ENCODE data around the gene HCFC1. TPM values are rescaled to one million over a fixed set of nuclear protein-coding genes. Genes with fewer than 3 reads are reported as not detected.

The HCFC1 gene
- polyA plus RNA-seq, 3 donors, result 31.7 to 37.5 (median 36.7) TPM

DNA sequence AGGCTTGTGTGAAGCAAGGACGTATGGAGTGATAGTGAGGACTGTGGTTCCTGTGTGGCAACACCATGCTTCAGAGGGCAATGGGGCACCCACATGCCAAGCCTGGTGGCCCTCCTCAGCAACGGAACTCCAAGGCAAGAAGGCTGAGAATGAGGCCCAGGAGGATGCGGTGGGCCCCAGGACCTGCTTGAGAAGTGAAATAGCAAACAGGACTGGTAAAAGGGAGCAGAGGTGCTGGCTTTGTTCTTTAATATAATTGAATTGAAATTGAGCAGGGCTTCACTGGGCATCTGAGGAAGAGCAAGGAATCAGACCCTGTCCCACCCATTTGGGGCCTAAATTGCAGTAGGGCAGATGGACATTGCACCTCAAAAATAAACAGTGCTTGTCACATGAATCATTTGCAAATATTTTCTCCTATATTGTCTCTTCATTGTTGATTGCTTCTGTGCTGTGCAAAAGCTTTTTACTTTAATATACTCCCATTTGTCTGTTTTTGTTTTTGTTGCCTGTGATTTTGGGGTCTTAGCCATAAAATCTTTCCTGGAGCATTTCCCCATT is 3.2 kb upstream of the HCFC1 start:
- DNase-seq (ENCODE audit: low read depth in 3 of 3, low spot score in 2 of 3), result no peak

DNA sequence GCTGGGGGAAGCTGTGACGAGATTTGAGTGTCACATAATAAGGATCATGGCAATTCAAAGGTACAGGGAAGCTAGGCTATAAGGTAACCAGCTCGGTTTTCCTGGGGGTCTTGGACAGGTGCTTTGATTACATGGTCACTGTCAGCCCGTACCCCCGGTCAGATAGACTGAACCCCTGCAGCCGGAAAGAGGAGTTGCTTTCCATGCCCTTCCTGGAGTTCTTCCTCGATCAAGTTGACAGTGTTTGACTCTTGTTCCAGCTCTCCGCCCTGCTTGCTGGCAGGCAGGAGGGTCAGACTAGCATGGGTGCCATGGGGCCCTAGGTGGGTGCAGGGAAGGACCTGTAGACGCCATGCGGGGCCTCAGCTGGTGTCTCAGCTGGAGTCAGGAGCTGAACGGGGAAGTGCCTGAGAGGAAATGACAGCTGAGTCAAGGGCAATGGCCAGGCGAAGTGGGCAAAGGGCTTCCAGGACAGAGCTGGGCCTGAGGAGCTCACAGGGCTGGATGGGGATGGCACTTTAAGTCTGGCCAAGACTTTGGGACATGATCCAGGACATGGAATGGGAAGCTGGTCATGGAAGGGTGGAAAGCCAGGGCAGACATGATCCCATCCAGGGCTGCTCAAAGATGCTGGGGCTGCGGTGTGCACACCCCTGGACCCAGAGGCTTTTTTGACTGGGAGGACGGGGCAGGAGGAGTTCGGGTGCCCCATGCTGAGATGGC is 2.5 kb upstream of the HCFC1 start:
- no peak for DNase-seq (ENCODE audit: low read depth in 3 of 3, low spot score in 2 of 3)

DNA sequence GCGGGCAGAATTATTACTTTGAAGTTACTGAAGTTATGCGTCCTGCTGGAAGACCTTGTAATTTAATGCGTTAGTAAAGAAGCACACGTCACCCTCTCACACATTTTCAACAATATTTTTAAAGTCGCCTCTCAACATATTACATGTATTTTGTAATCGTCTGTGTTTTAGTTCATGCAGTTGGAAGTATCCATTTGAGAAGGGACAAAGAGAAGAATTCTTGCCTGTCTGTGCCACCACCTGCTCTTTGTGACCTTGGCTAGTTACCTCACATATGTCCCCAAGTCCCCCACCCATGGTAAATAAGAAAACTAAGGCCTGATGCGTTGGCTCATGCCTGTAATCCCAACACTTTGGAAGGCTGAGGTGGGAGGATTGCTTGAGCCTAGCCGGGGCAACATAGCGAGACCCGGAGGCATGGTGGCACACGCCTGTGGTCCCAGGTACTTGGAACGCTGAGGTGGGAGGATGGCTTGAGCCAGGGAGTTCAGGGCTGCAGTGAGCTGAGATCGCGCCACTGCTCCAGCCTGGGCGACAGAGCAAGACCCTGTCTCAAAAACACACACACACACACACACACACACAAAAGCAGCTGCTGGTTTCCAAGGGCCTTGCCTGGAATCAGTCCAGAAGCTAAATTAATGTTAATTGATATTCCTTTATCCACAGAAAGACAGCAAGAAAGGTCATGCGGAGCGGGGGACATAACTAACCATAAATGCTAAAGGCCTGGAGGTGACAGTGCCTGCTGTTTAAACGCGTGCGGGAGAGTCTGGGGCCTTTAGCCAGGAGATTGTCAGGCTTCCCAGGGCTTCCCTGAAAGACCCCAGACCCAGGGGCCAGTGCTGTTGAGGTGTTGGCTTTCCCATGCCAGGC is 1.7 kb upstream of the HCFC1 start:
- DNase-seq (ENCODE audit: low read depth in 3 of 3, low spot score in 2 of 3), result no peak

DNA sequence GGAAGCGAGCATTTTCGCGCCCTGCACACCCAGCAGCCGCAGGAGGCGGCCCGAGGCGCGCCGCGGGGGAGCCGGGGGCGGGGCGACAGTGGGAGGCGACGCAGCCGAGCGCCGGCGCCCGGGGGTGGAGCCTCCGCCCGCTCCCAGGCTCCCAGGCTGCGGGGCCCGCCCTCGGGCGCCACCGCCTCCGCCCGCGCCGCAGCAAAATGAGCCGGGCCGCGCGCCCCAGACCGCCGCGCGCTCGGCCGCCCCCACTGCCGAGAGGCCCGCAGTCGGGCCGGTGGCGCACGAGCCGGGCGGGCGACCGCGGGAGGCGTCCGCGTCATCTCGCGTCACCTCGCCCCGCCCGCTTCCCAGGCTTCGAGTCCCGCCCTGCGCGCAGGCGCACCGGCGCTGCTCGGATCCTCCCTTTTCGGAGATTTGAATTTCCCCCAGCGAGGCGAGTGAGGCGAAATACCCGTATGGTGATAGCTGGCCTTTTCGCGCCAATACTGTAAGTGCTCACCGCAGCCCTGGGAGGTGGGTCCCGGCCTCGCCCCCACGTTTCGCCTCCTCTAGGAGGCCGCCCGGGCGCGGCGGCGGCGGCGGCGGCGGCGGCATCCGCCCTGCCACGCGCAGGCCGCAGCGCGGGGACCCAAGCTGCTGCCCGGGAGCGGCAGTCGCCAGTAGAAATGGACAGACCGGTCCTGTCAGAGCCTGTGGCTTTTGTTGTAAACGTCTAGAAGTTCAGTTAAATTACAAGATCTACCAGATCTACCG is 929 bp upstream of the HCFC1 start, which contains the start of gene TMEM187:
TMEM187 (plus strand) TSS at position 387 of the 759 bp plus-strand sequence. CDS start 9,309 bp downstream, outside the sequence.
- peak in 2 of 3 donors; percentile 66 to 72 for DNase-seq (ENCODE audit: low read depth in 3 of 3, low spot score in 2 of 3)

DNA sequence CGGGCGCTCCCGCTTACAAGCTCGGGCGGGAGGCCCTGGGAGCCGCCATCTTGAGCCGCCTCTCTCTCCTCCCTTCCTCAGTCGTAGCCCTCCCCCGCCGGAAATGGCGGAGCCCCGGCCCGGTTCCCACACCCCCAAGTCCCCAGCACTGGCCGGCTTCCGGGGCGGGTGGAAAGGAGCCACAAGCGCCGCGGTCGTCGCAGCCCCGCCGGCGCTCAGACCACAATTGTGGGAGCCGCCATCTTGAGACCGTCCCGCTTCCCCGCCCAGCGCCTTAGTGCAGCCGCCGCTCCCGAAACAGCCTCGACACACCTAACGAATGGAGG is 531 bp downstream of the HCFC1 start:
- DNase-seq (ENCODE audit: low read depth in 3 of 3, low spot score in 2 of 3), result no peak

DNA sequence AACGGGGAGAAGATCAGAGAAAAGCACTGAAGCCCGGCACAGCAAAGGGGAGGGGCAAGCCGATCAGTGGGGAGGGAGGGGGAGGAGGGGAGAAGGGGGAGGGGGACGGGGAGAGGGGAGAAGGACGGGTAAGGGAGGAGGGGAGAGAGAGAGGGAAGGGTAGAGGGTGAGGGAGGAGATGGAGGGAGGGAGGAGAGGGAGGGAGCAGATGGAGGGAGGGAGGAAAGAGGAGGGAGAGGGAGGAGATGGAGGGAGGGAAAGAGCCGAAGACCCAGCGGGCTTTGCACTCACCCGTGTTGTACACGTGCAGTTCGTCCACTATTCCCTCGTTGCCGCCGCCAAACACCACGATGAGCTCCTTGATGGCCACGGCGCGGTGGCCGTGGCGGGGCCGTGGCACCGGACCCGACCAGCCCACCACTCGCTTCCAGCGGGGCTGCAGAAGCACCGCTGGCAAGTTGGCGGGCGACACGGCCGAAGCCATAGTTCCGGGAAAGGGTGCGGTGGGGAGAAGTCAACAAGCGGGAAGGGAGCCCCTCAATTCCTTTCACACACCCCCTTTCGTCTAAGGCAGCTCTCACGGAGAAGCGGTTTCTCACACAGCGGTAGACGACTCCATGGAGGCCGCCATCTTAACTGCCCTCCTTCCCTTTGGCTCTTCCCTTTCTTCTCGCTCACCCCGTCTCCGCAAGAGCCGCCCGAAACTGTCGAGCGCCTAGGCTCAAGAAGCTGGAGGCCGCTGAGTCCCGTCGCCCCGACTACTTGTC is 1.1 kb downstream of the HCFC1 start:
- DNase-seq (ENCODE audit: low read depth in 3 of 3, low spot score in 2 of 3), result no peak

DNA sequence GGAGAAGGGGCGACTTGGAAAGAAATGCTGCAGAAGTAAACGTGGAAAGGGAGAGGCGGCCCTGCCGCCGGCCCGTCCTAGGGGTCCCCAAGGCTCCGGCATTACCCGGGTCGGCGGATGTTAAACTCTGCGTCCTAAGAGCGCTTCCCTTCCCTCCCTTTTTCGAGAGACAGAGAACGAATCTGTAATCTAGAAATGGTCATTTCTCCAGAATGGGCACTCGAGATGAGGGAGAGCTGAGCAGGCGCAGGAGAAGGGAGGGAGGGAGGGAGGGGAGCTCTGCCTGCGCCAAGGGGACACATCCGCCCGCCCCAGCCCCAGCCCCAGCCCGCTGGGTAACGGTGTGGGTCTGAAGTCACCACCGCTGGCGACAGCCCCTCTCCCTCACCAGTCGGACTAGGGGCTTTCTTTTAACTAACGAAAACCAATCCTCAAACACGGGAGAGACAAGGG is 1.7 kb downstream of the HCFC1 start:
- DNase-seq (ENCODE audit: low read depth in 3 of 3, low spot score in 2 of 3), result no peak

DNA sequence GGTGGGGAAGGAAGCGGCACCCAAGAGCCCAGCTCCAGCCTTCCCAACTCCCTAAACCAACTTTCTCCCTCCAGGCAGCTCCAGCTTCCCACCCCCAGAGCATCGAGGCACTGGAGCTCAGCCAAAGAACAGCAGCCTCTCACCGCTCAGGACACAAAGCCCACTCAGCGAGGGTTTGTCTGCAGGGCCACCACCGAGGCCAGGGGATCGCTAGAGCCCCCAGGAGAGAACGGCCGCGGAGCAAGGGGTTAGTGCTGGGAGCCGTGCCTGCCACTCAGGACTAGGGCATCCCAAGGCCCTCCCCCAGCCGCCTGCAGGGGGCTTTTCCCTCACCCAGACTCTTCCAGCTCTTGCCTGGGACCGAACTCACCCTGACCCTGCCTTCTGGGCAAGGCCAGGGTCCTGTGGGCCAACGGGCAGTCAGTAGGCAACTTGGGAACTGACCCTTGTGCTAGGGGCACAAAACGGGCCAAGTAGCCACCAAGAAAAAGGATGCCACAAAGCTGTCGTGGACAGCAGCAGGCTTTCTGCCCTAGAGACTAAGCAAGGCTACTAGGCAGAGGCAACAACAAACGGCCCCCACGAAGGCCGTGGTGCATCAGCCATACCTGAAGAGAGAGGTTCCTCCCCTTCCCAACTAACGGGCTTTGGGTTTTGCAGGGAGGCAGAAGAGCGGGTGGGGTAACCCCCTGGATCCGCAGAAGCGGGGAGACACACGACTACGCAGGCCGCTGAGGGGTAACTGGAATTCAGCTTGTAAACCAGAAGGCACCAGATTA is 2.3 kb downstream of the HCFC1 start:
- no peak for DNase-seq (ENCODE audit: low read depth in 3 of 3, low spot score in 2 of 3)

DNA sequence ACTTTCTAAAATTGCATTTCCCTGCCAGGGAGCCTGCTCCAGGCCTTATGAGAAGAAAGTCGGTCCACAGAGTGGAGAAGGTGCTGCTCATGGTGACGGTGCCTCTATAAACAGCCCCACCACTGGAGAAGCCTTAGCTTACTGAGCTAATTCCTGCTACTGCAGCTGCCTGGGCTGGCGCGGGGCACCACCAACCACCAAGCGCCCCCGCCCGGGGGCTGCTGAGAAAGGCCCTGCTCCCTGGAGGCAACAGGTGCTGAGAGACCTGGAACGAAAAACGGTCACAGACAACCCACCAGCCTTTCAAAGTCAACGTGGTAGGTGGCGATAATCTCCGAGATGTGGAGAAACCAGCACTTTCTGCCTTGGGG is 2.9 kb downstream of the HCFC1 start:
- DNase-seq (ENCODE audit: low read depth in 3 of 3, low spot score in 2 of 3), result no peak

DNA sequence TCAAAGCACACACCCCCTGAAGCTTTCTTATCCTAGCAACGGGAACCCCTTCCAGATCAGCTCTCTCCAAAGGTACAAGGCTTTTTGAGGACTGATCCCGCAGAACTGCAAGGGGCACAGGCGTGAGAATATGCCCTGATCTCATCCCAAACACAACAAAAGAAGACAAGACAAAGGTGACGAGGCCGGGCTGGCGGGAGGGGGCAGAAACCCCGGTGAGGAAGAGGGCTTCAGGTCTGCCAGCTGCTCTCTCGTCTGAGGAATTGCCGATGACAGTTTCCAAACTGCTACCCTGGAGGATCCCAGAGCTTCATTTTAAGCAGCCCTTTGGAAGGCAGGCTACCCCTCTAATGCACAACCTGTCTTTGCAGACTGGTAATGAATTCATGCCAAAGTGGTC is 3.4 kb downstream of the HCFC1 start:
- no peak for DNase-seq (ENCODE audit: low read depth in 3 of 3, low spot score in 2 of 3)

DNA sequence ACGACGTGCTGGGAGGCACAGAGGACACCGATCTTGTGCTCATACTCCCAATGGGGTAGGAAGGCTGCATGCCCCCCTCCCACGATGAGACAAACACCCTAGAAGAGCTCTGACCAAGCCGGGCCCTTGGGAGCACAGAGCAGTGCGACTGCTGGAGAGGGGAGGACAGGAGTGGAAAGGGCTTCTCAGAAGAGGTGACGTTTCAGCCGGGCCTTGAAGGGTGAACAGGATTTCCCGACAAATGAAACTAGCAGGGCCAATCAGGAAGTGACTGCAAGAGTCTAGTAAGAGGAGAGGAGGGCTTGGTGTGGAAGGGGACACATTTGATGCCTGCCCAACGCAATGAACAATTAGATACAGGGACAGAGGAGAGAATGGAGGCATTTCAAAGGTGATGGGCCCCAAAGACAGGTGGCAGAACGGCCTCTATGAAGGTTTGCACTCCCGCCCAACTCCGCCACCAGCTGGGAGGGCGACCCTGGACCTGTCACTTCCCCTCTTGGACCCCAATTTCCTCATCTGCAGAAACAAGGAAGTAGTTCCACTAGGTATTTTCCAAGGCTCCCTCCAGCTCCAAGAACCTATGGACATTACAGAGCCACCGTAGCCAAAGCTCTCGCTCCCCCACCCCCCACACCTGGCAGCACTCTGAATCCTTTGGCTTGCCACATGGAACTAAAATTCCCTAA is 3.9 kb downstream of the HCFC1 start:
- DNase-seq (ENCODE audit: low read depth in 3 of 3, low spot score in 2 of 3), result no peak

DNA sequence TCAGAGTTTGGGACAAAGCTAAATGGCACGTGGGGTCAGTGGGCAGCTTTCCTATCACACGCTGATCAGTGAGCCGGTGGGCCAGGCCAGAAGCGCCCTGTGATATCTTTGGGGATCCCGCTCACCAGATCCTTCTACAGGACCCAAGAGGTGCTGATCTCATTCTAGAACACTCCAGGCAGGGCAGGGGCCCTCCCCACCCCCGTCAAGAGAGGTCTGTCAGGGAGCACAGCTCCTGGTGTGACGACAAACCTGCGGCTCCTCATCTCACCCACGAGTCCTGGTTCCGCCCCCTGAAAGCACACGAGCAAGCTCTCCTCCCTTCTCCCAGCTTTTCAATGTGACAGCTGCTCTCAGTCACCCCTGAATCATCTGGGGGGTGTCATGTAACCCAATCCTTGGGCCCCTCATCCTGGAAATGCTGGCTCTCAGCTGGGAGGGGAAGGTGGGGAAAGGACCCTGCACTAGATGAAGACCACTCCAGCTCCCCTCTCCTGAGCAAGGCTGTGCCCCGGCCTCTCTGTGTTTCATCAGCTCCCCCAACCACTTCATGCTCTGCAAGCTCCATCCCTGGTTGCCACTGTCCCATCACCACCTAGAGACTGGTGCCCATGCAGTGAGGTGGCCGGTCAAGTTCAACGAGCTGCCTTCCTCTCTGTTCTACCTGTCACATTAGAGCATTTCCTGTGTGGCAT is 4.6 kb downstream of the HCFC1 start:
- DNase-seq (ENCODE audit: low read depth in 3 of 3, low spot score in 2 of 3), result no peak

DNA sequence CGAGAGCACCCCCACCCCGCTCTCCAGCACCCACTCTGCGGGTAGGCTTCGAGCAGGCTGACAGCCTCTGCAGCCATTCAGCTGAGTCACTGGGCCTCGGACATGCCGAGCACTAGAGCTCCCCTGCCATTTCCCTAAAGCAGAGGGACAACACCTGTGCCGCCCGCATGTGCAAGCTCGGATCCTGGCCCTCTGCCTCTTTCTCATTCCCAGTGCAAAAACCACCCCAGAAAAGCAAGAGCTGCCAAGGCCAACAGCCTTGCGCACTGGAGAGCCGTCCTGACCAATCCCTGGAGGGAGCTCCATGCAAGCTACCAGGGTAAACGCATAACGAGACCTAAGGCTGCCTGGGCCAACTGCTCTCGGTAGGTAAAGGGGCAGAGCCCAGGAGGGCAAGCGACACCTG is 5.3 kb downstream of the HCFC1 start:
- DNase-seq (ENCODE audit: low read depth in 3 of 3, low spot score in 2 of 3), result no peak

DNA sequence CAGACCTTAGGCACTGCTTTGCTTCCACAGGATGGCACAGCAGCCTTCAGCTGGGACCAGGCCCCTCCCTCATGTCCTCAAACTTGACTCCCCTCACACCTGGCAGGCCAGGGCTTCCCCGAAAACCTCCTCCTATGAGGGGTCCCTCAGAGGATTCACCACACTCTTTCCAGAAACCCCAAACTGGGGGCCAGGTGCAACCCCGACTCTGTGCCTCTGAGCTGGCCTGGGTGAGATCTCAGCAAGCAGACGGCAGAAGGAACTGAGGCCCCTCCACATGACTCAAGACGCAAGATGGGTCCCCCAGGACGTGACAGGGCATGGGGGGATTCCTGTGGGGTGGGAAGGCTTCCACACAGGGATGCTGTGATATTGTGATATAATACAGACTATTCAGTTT is 6.2 kb downstream of the HCFC1 start:
- no peak for DNase-seq (ENCODE audit: low read depth in 3 of 3, low spot score in 2 of 3)

DNA sequence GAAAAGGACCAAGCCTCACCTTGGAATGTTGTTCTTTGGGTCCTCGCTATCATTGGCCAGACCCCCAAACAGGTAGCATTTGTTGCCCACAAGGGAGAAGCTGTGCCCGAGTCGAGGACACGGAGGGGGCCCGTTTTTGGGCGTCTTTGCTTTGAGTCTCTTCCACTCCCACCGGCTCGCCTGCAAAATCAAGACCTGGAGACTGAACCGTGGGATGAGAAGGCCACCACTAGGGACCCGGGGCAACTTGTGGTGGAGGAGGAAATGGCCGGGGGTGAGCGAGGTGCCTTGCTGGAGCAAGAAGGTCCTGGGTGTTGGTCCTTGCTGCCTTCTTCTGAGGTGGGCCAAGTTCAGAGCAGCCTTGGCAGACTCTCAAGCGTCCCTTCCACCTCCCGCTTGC is 7.5 kb downstream of the HCFC1 start:
- no peak for DNase-seq (ENCODE audit: low read depth in 3 of 3, low spot score in 2 of 3)

DNA sequence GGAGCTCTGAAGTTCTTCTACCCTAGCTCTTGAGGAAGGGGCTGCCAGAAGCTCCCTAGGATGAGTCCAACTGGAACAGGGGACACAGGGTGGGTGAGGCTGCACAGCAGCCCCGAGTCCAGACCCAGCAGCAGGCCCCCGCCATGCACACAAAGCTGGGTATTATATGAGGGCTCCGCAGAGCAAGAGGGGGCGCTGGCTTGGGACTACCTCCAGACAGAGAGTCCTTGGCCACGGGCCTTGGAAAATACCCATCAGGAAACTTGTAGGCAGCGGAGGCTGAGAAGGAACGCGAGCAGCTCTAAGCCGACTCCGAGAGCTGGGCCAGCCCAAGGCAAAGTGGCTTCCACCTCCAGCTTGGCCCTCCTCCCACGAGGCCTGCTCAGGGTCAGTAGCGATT is 8.1 kb downstream of the HCFC1 start:
- DNase-seq (ENCODE audit: low read depth in 3 of 3, low spot score in 2 of 3), result no peak

DNA sequence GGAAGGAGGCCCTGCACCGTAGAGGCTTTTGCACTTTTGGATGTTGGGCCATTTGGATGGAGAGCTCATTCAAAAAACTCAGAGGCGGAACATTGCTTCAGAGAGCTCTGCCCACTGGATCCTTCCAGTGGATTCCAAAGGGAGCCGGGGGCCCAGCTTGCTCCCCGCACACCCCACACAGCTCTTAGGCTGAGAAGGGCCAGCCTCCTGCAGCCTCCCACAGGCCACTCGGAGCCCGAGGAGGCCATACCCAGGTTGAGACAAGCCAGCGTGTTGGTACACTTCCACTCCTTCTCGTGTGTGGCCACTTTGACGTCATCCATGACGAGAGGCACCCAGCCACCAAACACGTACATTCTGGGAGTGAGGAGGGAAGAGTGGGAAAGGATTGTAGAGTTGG is 10.3 kb downstream of the HCFC1 start:
- DNase-seq (ENCODE audit: low read depth in 3 of 3, low spot score in 2 of 3), result no peak

DNA sequence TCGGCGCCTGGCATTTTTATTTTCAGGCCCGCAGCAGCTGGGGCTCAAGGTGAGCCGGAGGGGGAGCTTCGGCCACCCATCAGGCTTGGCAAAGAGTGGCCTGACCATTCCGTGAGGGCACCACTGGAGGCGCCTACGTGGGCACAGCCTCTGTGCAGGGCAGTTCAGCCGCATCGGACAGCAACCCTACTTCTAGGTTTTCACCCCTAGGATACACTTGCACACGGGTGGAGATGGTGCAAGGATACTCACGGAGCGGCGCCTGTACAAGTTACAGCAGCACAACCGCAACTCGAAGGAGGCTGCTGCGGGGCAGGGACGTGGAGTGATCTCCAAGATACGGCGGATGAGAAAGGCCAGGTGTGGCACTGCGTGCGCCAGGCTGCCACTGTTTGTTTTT is 10.8 kb downstream of the HCFC1 start:
- DNase-seq (ENCODE audit: low read depth in 3 of 3, low spot score in 2 of 3), result no peak
